WTC11 (cell line): ENCODE results near the gene VEGFC. TPM values are rescaled to one million over a fixed set of nuclear protein-coding genes. Genes with fewer than 3 reads are reported as not detected.

Experiments used
- ATAC-seq: fragments of 200-7000 bp; cut with Tn5 transposase; 2 replicates; pipeline ENCODE4 v1.10.0; 2021; ENCODE audit warnings: mild to moderate bottlenecking, moderate library complexity
- CTCF ChIA-PET: fragments of 300-600 bp; sonication (Branson Sonifier 250); formaldehyde crosslinking; loops from one replicate; lab custom pipeline; 2021; ENCODE audit warnings: antibody characterized with exemption; lab: Charles Lee
- POLR2A ChIA-PET: fragments of 350-600 bp; sonication (Branson Sonifier 250); formaldehyde crosslinking; loops from one replicate; lab custom pipeline; 2021; ENCODE audit warnings: antibody characterized with exemption; lab: Charles Lee
- DNase-seq: peaks from one replicate; pipeline ENCODE4 v3.0.0; 2021; ENCODE audit warnings: low spot score
- H3K27ac Mint-ChIP-seq: 2 replicates; pipeline ENCODE4 v1.8.0; 2021; ENCODE audit warnings: mixed read lengths
- H3K27me3 Mint-ChIP-seq: 2 replicates; pipeline ENCODE4 v1.8.0; 2021; ENCODE audit warnings: low read depth, mild to moderate bottlenecking, moderate library complexity, mixed read lengths
- H3K36me3 Mint-ChIP-seq: 2 replicates; pipeline ENCODE4 v1.8.0; 2021; ENCODE audit warnings: mixed read lengths
- H3K4me1 Mint-ChIP-seq: 2 replicates; pipeline ENCODE4 v1.8.0; 2022; ENCODE audit warnings: mixed read lengths
- H3K4me3 Mint-ChIP-seq: 2 replicates; pipeline ENCODE4 v1.8.0; 2021; ENCODE audit warnings: mild to moderate bottlenecking, moderate library complexity, mixed read lengths
- H3K9me3 Mint-ChIP-seq: 2 replicates; pipeline ENCODE4 v1.8.0; 2021; ENCODE audit warnings: mixed read lengths
- ESRRA ChIP-seq: sonication (generic); formaldehyde crosslinking; IDR thresholded peaks from 2 replicates; pipeline ENCODE4 v1.8.1; 2022; ENCODE audit warnings: mild to moderate bottlenecking, missing genetic modification reagents, borderline replicate concordance
- GTF2I ChIP-seq: fragments of 250-450 bp; sonication (Bioruptor Pico); conservative IDR thresholded peaks from 2 replicates; pipeline ENCODE4 v1.4.0; 2021; ENCODE audit warnings: mild to moderate bottlenecking
- KAT7 ChIP-seq: sonication (generic); formaldehyde crosslinking; IDR thresholded peaks from 2 replicates; pipeline ENCODE4 v1.8.1; 2023; ENCODE audit warnings: missing genetic modification reagents, mild to moderate bottlenecking, borderline replicate concordance
- MYBL2 ChIP-seq: sonication (generic); formaldehyde crosslinking; IDR thresholded peaks from 2 replicates; pipeline ENCODE4 v1.8.1; 2023; ENCODE audit warnings: mild to moderate bottlenecking, moderate library complexity, missing genetic modification reagents
- NFATC4 ChIP-seq: fragments of 250-450 bp; sonication (Bioruptor Pico); IDR thresholded peaks from 2 replicates; pipeline ENCODE4 v1.9.0; 2021; ENCODE audit warnings: mild to moderate bottlenecking
- NR3C1 ChIP-seq: sonication (generic); formaldehyde crosslinking; conservative IDR thresholded peaks from 2 replicates; pipeline ENCODE4 v1.8.1; 2023; ENCODE audit warnings: low read depth, mild to moderate bottlenecking, missing genetic modification reagents
- PRRX2 ChIP-seq: fragments of 250-450 bp; sonication (Bioruptor Pico); IDR thresholded peaks from 2 replicates; pipeline ENCODE4 v1.8.0; 2021; ENCODE audit warnings: mild to moderate bottlenecking
- SMAD4 ChIP-seq: sonication (generic); formaldehyde crosslinking; IDR thresholded peaks from 2 replicates; pipeline ENCODE4 v1.8.0; 2022; ENCODE audit warnings: mild to moderate bottlenecking, missing genetic modification reagents
- TP53 ChIP-seq: sonication (generic); formaldehyde crosslinking; IDR thresholded peaks from 2 replicates; pipeline ENCODE4 v1.8.1; 2023; ENCODE audit warnings: mild to moderate bottlenecking, missing genetic modification reagents
- ZNF138 ChIP-seq: sonication (generic); formaldehyde crosslinking; conservative IDR thresholded peaks from 2 replicates; pipeline ENCODE4 v1.8.1; 2022; ENCODE audit warnings: mild to moderate bottlenecking, moderate library complexity, missing genetic modification reagents
- ZNF232 ChIP-seq: sonication (generic); formaldehyde crosslinking; IDR thresholded peaks from 2 replicates; pipeline ENCODE4 v1.8.0; 2022; ENCODE audit warnings: mild to moderate bottlenecking, missing genetic modification reagents
- ZNF263 ChIP-seq: sonication (generic); formaldehyde crosslinking; IDR thresholded peaks from 2 replicates; pipeline ENCODE4 v1.8.1; 2022; ENCODE audit warnings: low read depth, mild to moderate bottlenecking, moderate library complexity, missing genetic modification reagents
- ZNF396 ChIP-seq: fragments of 250-450 bp; sonication (Bioruptor Pico); IDR thresholded peaks from 2 replicates; pipeline ENCODE4 v1.8.0; 2021; ENCODE audit warnings: mild to moderate bottlenecking, moderate library complexity, borderline replicate concordance
- total RNA-seq: library from RNA; stranded (reverse); gene quantifications from 3 replicates; pipeline ENCODE4 v1.2.3, GENCODE V29; 2021
- TF ChIP-seq, protein P1 (sequence below): sonication (generic); formaldehyde crosslinking; IDR thresholded peaks from 2 replicates; pipeline ENCODE4 v1.8.0; 2022; ENCODE audit warnings: mild to moderate bottlenecking, missing genetic modification reagents
- TF ChIP-seq, protein P2 (sequence below): sonication (generic); formaldehyde crosslinking; conservative IDR thresholded peaks from 2 replicates; pipeline ENCODE4 v1.8.1; 2023; ENCODE audit warnings: mild to moderate bottlenecking, low read depth, missing genetic modification reagents, moderate library complexity
- TF ChIP-seq, protein P3 (sequence below): sonication (generic); formaldehyde crosslinking; IDR thresholded peaks from 2 replicates; pipeline ENCODE4 v1.8.0; 2023; ENCODE audit warnings: missing genetic modification reagents
- TF ChIP-seq, protein P4 (sequence below): fragments of 250-450 bp; sonication (Bioruptor Pico); IDR thresholded peaks from 2 replicates; pipeline ENCODE4 v1.9.0; 2021; ENCODE audit warnings: mild to moderate bottlenecking
- TF ChIP-seq, protein P5 (sequence below): fragments of 250-450 bp; sonication (Bioruptor Pico); IDR thresholded peaks from 2 replicates; pipeline ENCODE4 v1.8.0; 2021; ENCODE audit warnings: mild to moderate bottlenecking
- TF ChIP-seq, protein P6 (sequence below): sonication (generic); formaldehyde crosslinking; IDR thresholded peaks from 2 replicates; pipeline ENCODE4 v1.8.1; 2022; ENCODE audit warnings: low read depth, mild to moderate bottlenecking, moderate library complexity, missing genetic modification reagents, borderline replicate concordance

VEGFC gene
- total RNA-seq, 1 experiment from 2014 or later, result 0.61 TPM

DNA sequence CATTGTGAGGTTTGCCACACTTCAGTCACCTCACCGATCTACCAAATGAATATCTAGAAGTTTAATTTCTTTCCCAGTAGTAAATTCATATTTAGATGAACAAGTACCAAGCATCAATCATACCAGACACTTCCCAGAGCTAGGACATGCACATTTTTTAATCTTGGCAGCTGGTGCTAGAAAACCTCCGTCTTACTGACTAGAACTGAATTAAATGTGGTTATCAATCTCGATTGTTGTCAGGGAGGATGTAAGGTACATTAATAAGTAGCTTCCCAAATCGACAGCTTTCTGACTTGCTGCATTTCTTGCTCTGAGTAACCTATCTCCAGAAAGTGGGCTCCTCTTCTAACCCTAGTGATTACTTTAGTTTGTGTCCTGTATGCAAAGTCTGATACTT is 34.4 kb downstream of the VEGFC start:
- no peaks in the 10 kb centered on the region for H3K27me3 Mint-ChIP-seq
- ATAC-seq, result no peak
- H3K9me3 Mint-ChIP-seq, result no peaks in the 10 kb centered on the region
- TF ChIP-seq, protein P1, sequence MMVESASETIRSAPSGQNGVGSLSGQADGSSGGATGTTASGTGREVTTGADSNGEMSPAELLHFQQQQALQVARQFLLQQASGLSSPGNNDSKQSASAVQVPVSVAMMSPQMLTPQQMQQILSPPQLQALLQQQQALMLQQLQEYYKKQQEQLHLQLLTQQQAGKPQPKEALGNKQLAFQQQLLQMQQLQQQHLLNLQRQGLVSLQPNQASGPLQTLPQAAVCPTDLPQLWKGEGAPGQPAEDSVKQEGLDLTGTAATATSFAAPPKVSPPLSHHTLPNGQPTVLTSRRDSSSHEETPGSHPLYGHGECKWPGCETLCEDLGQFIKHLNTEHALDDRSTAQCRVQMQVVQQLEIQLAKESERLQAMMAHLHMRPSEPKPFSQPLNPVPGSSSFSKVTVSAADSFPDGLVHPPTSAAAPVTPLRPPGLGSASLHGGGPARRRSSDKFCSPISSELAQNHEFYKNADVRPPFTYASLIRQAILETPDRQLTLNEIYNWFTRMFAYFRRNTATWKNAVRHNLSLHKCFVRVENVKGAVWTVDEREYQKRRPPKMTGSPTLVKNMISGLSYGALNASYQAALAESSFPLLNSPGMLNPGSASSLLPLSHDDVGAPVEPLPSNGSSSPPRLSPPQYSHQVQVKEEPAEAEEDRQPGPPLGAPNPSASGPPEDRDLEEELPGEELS (CRISPR knock-in tag), result no peak
- TF ChIP-seq, all 79 proteins: peak for 0
- POLR2A ChIA-PET, result no interaction called here
- no peak for DNase-seq
- Mint-ChIP-seq H3K27ac (no peak overlapping the region), H3K36me3 (no peaks in the 10 kb centered on the region), H3K4me1 (no peaks in the 10 kb centered on the region), H3K4me3 (no peak overlapping the region)
- CTCF ChIA-PET, result no interaction called here

DNA sequence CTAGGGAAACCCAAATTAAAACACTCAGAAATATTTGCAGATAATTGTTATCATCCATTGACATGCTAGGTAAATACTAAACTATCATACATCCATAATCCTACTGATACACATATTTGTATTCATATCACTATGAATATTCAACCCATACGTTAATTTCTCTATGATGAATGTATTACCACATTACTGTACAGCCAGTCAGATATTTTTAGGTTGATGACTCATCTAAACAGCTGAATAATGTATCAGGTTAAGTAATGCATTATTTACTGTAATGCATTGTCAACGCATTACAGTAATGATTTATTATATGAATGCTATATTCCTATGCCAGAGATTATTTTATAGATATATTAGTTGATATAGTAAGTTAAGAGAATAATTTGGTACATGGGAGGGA is 37.1 kb downstream of the VEGFC start:
- CTCF ChIA-PET, result interaction anchor here (1.2 kb wide), 1 partner anchor 292 kb away, joined by 5 read pairs; no protein-coding TSS in a partner anchor
- Mint-ChIP-seq H3K4me1 (0 out of 2 replicates have a peak, but pooled peaks cover 2% of the 10 kb centered on the region), H3K27me3 (no peaks in the 10 kb centered on the region), H3K27ac (no peak overlapping the region), H3K4me3 (no peak overlapping the region), H3K36me3 (no peaks in the 10 kb centered on the region), H3K9me3 (no peaks in the 10 kb centered on the region)
- POLR2A ChIA-PET, result no interaction called here
- no peak for TF ChIP-seq TP53 (CRISPR knock-in tag)
- no peak for DNase-seq
- no peak for ATAC-seq

DNA sequence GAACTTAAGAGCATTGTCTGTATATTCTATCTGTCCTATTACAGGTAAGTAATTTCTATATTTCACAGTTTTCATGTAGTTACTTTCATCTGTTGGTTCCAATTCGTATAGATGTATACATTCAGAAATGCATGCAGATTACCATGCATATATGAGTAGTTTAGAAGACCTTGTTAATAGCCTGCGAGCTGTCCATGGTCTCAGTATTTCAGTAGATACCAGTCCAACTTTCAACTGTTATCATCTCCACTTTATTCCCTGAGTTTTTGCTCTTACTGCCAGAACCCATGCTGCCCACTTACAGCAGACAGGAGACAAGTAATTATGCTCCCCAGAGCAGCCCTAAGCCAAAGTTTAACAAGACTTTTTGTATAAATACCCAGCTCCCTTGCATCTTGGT is 37.7 kb downstream of the VEGFC start:
- no peak for DNase-seq
- CTCF ChIA-PET, result no interaction called here
- no peak for TF ChIP-seq SMAD4 (CRISPR knock-in tag)
- no peak for TF ChIP-seq NFATC4 (CRISPR knock-in tag)
- TF ChIP-seq, protein P2, sequence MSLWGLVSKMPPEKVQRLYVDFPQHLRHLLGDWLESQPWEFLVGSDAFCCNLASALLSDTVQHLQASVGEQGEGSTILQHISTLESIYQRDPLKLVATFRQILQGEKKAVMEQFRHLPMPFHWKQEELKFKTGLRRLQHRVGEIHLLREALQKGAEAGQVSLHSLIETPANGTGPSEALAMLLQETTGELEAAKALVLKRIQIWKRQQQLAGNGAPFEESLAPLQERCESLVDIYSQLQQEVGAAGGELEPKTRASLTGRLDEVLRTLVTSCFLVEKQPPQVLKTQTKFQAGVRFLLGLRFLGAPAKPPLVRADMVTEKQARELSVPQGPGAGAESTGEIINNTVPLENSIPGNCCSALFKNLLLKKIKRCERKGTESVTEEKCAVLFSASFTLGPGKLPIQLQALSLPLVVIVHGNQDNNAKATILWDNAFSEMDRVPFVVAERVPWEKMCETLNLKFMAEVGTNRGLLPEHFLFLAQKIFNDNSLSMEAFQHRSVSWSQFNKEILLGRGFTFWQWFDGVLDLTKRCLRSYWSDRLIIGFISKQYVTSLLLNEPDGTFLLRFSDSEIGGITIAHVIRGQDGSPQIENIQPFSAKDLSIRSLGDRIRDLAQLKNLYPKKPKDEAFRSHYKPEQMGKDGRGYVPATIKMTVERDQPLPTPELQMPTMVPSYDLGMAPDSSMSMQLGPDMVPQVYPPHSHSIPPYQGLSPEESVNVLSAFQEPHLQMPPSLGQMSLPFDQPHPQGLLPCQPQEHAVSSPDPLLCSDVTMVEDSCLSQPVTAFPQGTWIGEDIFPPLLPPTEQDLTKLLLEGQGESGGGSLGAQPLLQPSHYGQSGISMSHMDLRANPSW, result no peak
- TF ChIP-seq MYBL2 (CRISPR knock-in tag), result no peak
- no peak for TF ChIP-seq PRRX2 (CRISPR knock-in tag)
- TF ChIP-seq ZNF138 (CRISPR knock-in tag), result no peak
- TF ChIP-seq, protein P3, sequence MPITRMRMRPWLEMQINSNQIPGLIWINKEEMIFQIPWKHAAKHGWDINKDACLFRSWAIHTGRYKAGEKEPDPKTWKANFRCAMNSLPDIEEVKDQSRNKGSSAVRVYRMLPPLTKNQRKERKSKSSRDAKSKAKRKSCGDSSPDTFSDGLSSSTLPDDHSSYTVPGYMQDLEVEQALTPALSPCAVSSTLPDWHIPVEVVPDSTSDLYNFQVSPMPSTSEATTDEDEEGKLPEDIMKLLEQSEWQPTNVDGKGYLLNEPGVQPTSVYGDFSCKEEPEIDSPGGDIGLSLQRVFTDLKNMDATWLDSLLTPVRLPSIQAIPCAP, result no peak
- no peak for TF ChIP-seq ZNF263
- TF ChIP-seq, protein P4, sequence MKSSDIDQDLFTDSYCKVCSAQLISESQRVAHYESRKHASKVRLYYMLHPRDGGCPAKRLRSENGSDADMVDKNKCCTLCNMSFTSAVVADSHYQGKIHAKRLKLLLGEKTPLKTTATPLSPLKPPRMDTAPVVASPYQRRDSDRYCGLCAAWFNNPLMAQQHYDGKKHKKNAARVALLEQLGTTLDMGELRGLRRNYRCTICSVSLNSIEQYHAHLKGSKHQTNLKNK (CRISPR knock-in tag), result no peak
- TF ChIP-seq ZNF396, result no peak
- TF ChIP-seq NR3C1, result no peak
- no peak for TF ChIP-seq ZNF232 (CRISPR knock-in tag)
- TF ChIP-seq, protein P5, sequence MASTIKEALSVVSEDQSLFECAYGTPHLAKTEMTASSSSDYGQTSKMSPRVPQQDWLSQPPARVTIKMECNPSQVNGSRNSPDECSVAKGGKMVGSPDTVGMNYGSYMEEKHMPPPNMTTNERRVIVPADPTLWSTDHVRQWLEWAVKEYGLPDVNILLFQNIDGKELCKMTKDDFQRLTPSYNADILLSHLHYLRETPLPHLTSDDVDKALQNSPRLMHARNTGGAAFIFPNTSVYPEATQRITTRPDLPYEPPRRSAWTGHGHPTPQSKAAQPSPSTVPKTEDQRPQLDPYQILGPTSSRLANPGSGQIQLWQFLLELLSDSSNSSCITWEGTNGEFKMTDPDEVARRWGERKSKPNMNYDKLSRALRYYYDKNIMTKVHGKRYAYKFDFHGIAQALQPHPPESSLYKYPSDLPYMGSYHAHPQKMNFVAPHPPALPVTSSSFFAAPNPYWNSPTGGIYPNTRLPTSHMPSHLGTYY (CRISPR knock-in tag), result no peak
- no peak for TF ChIP-seq ESRRA
- TF ChIP-seq, protein P6, sequence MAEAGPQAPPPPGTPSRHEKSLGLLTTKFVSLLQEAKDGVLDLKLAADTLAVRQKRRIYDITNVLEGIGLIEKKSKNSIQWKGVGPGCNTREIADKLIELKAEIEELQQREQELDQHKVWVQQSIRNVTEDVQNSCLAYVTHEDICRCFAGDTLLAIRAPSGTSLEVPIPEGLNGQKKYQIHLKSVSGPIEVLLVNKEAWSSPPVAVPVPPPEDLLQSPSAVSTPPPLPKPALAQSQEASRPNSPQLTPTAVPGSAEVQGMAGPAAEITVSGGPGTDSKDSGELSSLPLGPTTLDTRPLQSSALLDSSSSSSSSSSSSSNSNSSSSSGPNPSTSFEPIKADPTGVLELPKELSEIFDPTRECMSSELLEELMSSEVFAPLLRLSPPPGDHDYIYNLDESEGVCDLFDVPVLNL (CRISPR knock-in tag), result no peak
- TF ChIP-seq GTF2I, result no peak
- TF ChIP-seq KAT7 (CRISPR knock-in tag), result no peak
- TF ChIP-seq, all 79 proteins: peak for 0
- Mint-ChIP-seq H3K9me3 (no peaks in the 10 kb centered on the region), H3K4me3 (no peak overlapping the region), H3K4me1 (0 out of 2 replicates have a peak, but pooled peaks cover 2% of the 10 kb centered on the region), H3K27me3 (no peaks in the 10 kb centered on the region), H3K36me3 (no peaks in the 10 kb centered on the region), H3K27ac (no peak overlapping the region)
- POLR2A ChIA-PET, result no interaction called here
- ATAC-seq, result no peak
